Omental fat pad (tissue), 4 donors: ENCODE measurements around the gene CDC6. TPM values are rescaled to one million over a fixed set of nuclear protein-coding genes. Genes with fewer than 3 reads are reported as not detected.
A peak's percentile ranks its signal among the peaks of the same experiment; 100 is the strongest.

Experiments used
- ATAC-seq: fragments of 150-250 bp; one replicate; pipeline ENCODE4 v1.9.1; 2016; ENCODE audit warnings: mild to moderate bottlenecking, moderate library complexity; ENCODE audit not compliant: low FRiP score
- DNase-seq: peaks from one replicate; pipeline ENCODE4 v3.0.0-alpha.2; 2019; ENCODE audit warnings: low spot score
- total RNA-seq, 4 donors: library from RNA; depleted of rRNA; stranded (reverse); fragments of >200 nt; gene quantifications; one replicate each; pipeline ENCODE4 v1.1.0, GENCODE V29; 2016
- TF ChIP-seq, protein P1 (sequence below), 3 donors: fragments of 450-650 bp; IDR thresholded peaks; one replicate each; pipeline ENCODE4 v1.5.1; 2016 to 2017; ENCODE audit warnings: antibody characterized with exemption in 3 of 3, mild to moderate bottlenecking in 3 of 3, moderate library complexity in 2 of 3

The CDC6 gene
- total RNA-seq, 4 donors from 2014 or later, result 0.56 to 4.3 (median 1.7) TPM

DNA sequence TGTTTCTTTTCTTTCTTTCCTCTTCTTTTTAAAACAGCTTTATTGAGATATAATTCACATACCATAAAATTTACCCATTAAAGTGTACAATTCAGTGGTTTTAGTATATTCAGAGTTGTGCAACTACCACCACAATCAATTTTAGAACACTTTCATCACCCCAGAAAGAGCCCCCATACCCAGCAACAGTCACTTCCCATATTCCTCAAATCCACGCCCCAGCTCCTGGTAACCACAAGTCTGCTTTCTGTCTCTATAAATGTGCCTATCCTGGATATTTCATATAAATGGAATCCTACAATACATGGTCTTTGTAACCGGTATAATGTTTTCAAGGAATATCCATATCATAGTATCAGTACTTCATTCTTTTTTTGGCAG is 40.7 kb downstream of the CDC6 start:
- DNase-seq (no peak), ATAC-seq (no peak)
- TF ChIP-seq, protein P1, sequence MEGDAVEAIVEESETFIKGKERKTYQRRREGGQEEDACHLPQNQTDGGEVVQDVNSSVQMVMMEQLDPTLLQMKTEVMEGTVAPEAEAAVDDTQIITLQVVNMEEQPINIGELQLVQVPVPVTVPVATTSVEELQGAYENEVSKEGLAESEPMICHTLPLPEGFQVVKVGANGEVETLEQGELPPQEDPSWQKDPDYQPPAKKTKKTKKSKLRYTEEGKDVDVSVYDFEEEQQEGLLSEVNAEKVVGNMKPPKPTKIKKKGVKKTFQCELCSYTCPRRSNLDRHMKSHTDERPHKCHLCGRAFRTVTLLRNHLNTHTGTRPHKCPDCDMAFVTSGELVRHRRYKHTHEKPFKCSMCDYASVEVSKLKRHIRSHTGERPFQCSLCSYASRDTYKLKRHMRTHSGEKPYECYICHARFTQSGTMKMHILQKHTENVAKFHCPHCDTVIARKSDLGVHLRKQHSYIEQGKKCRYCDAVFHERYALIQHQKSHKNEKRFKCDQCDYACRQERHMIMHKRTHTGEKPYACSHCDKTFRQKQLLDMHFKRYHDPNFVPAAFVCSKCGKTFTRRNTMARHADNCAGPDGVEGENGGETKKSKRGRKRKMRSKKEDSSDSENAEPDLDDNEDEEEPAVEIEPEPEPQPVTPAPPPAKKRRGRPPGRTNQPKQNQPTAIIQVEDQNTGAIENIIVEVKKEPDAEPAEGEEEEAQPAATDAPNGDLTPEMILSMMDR (IDR thresholded peaks at IDR 0.05), result no peak

DNA sequence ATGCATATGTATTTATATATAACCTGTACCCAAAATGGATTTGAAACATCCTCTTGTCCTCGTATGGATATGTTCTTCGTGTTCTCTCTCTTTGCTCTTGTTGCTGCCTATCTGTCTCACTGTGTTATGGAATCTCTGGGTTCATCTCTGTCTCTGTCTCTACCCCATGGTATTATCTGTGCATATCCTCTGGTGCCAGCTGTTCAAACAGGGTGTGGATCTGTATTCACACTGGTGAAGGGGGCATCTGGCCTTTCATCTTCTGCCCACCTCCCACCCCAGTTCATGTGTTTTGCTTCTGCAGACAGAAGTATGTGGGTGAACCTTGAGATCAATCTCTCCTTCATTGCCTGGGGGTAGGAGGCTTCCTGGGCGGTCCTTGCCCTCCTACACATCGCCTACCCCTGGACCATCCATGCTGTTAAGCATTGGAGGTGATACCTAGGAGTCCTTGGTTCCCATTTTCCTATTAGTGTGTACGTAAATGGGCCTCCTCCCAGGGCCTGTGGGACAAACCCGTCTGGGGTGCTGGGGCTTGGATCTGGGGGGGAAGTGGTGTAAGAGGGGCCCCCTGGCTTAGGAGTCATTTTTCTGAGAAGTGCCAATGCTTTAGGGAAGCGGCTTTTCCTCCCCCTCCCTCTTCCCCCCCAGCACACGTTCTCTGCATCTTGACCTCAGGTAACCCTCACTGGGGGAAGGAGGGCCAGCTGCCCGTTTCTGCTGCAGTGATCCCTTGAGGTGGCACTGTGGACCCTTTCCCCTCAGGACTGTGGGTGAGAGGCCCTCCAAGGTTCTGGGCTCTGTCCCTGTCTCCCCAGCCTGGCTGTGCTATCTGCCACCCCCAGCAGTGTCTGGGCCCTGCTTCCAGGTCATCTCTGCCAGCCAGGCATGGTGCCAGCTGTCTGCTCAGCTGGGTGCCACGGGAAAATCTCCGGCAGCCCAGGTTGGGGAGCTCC is 42.4 kb downstream of the CDC6 start:
- ATAC-seq (no peak), DNase-seq (no peak)
- TF ChIP-seq, protein P1 (IDR thresholded peaks at IDR 0.05), result no peak

DNA sequence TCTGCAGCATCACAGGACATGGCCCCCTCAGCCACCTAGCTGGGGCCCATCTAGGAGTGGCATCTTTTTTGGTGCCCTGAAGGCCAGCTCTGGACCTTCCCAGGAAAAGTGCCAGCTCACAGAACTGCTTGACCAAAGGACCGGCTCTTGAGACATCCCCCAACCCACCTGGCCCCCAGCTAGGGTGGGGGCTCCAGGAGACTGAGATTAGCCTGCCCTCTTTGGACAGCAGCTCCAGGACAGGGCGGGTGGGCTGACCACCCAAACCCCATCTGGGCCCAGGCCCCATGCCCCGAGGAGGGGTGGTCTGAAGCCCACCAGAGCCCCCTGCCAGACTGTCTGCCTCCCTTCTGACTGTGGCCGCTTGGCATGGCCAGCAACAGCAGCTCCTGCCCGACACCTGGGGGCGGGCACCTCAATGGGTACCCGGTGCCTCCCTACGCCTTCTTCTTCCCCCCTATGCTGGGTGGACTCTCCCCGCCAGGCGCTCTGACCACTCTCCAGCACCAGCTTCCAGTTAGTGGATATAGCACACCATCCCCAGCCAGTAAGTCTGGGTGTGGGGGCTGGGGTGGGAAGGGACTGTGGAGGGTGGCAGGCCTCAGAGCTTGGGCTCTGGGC is 43.3 kb downstream of the CDC6 start:
- ATAC-seq, result no peak
- TF ChIP-seq, protein P1 (IDR thresholded peaks at IDR 0.05), result no peak
- DNase-seq, result no peak

DNA sequence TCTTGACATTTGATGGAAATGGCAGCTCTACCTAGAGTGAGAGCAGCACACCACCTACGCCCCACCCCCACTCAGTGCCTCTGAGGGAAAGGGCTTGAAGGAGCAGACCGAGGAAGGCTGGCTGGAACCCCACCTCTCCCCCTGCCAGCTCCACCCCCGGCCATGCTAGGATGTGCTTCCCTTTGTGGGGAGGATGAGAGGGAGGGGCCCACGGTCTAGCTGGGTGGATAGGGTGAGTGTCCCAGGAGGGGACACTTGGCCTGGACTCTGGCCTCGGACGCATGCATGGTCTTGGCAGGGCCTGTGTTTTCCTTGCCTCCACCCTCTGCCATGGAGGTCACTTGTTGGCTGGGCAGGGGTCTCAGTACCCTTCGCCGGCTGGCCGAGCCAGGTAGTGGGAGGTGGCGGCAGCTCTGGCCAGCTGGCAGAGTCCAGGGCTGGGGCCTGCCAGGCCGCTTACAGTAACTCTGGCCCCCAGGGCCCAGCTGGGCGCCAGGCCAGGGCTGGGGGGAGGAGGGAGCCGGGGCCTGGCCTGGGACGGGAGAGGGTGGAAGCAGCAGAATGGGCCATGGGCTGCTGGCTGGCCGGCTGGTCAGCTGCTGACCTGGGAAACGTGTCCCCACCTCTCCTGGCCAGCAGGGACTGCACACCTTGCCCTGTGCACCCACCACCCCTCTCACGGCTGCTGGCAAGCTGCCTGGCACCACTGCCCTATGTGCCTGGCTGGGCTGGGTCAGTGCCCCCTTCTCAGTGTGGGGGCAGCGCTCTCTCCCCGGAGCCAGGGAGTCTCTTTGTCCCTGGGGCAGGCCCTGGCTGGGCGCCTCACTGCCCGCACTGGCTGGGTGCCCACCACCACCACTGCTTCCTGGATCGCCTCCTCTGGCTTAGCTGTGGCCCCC is 44.3 kb downstream of the CDC6 start:
- DNase-seq (no peak), ATAC-seq (peak; percentile 77)
- TF ChIP-seq, protein P1 (IDR thresholded peaks at IDR 0.05), result no peak

DNA sequence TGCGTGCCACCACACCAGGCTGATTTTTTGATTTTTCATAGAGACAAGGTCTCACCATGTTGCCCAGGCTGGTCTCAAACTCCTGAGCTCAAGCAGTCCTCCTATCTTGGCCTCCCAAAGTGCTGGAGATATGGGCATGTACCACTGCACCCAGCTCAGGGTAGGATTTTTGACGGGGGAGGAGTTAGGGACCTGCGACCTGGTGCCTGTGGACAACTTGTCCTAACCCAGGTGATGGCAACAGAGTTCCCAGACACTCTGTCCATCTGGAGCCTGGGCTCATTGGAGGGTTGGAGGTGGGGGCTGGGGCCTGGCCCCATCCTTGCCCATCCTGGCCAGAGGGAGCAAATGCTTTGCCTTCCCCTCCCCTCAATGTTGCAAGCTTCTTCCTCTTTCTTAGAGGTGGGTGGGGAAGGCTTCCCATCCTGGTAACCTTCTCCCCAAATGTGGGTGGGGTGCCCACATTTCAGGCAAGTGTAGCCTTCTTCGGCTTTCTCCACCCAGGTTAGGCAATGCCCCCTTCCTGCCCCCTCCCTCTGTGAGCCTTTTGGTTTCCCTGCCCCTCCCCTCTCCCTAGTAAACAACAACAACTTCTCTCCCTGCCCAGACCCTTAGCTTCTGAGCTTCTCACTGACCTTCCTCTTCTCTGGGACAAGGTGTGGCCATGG is 46.2 kb downstream of the CDC6 start:
- TF ChIP-seq, protein P1 (IDR thresholded peaks at IDR 0.05), result no peak
- no peak for DNase-seq
- ATAC-seq, result no peak

DNA sequence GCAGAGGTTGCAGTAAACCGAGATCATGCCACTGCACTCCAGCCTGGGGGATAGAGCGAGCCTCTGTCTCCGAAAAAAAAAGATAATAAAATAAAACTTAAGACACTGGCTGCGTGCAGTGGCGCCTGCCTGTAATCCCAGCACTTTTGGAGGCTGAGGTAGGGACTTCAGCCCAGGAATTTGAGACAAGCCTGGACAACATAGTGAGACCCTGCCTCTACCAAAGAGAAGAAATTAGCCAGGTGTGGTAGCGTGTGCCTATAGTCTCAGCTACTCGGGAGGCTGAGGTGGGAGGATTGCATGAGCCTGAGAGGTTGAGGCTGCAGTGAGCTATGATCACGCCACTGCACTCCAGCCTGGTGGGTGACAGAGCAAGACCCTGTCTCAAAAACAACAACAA is 47.9 kb downstream of the CDC6 start:
- DNase-seq (no peak), ATAC-seq (no peak)
- TF ChIP-seq, protein P1 (IDR thresholded peaks at IDR 0.05), result no peak
